ENCODE results near the gene ANKLE2. TPM values are rescaled to one million over a fixed set of nuclear protein-coding genes. Genes with fewer than 3 reads are reported as not detected.

The ANKLE2 gene
- total and polyA plus RNA-seq, 10 of the 15 experiments (the other 5 are each of a cell fraction or from before 2014, with no cell fraction given), result 4.3 to 89.4 (median 53.0) TPM

GRCh38 chr12:132675757-132676432 is 85.7 kb downstream of the ANKLE2 start:
- no peaks in the 10 kb centered on the region for H3K27me3 ChIP-seq (replicated peaks in 1 of 2; ENCODE audit: control insufficient read depth in 2 of 2, insufficient read depth in 2 of 2, low read length in 1 of 2)
- FAIRE-seq (no peak), DNase-seq (ENCODE audit: low read depth, low spot score) (no peak), ATAC-seq (no peak)
- no TSS peak for BruUV-seq (replicated peaks)
- CTCF ChIA-PET, result no interaction called here
- intact Hi-C loops (cut with micrococcal nuclease; ENCODE audit: unreplicated experiment) (no loop called here), in situ Hi-C loops (cut with MboI) (no loop called here)
- TF ChIP-seq HDGF (IDR thresholded peaks at IDR 0.05) (no peak), NFXL1 (IDR thresholded peaks at IDR 0.05; ENCODE audit: borderline replicate concordance) (no peak), RB1 (IDR thresholded peaks at IDR 0.05; ENCODE audit: borderline replicate concordance) (no peak), EGR1 (IDR thresholded peaks at IDR 0.05; ENCODE audit: borderline replicate concordance in 1 of 2, low read depth in 2 of 2, low read length in 2 of 2) (no peak), EED (IDR thresholded peaks at IDR 0.05; ENCODE audit: low read depth) (no peak), GABPA (IDR thresholded peaks at IDR 0.05; ENCODE audit: low read depth) (no peak), ASH2L (IDR thresholded peaks at IDR 0.05; ENCODE audit: borderline replicate concordance, low read depth) (no peak), ZZZ3 (IDR thresholded peaks at IDR 0.05; ENCODE audit: control insufficient read depth, insufficient read length, low read depth) (no peak), EP300 (IDR thresholded peaks at IDR 0.05; ENCODE audit: borderline replicate concordance in 1 of 2, control insufficient read depth in 1 of 2, low read depth in 2 of 2, low read length in 2 of 2) (no peak), ZNF622 (IDR thresholded peaks at IDR 0.05) (no peak), ZSCAN29 (IDR thresholded peaks at IDR 0.05) (no peak), TCF3 (IDR thresholded peaks at IDR 0.05; ENCODE audit: borderline replicate concordance, insufficient read depth, low read depth, low read length) (no peak), RELA (IDR thresholded peaks at IDR 0.05; ENCODE audit: borderline replicate concordance, partially characterized antibody) (no peak)
- 96% methylated on average over 14 of the region's 14 CpGs for WGBS (ENCODE audit: insufficient coverage, insufficient replicate concordance, low lambda C conversion rate, missing lambda C conversion rate)
- no peaks in the 10 kb centered on the region for H4K20me1 ChIP-seq (ENCODE audit: control insufficient read depth, insufficient read depth)
- H3K36me3 ChIP-seq (ENCODE audit: control insufficient read depth in 2 of 2, insufficient read depth in 2 of 2, low read length in 1 of 2), result peaks cover 44 to 50% of the 10 kb centered on the region in 2 experiments
- no peak overlapping the region for H3K4me2 ChIP-seq (ENCODE audit: control insufficient read depth, insufficient read depth)
- POLR2A ChIA-PET, result interaction anchor here (0.5 kb wide), 1 partner anchor 283 kb away, joined by 10 read pairs; no protein-coding TSS in a partner anchor
- H3K9ac ChIP-seq (ENCODE audit: control insufficient read depth, insufficient read depth, low read length), result no peak overlapping the region
- RAD21 ChIA-PET (ENCODE audit: unreplicated experiment), result no interaction called here
- H3K4me3 ChIP-seq, result no peak overlapping the region
- H3K9me3 ChIP-seq (replicated peaks; ENCODE audit: control insufficient read depth, insufficient read depth, low read length), result no peaks in the 10 kb centered on the region
- no peak overlapping the region for H2AFZ ChIP-seq (ENCODE audit: control insufficient read depth, low read depth, low read length)
- H3K79me2 ChIP-seq (ENCODE audit: control insufficient read depth, insufficient read depth, low read length), result peaks cover 2% of the 10 kb centered on the region; the same call in 1 of the 2 replicates
- H3K27ac ChIP-seq (ENCODE audit: control insufficient read depth, insufficient read depth), result no peak overlapping the region
- H3K4me1 ChIP-seq (ENCODE audit: control insufficient read depth, insufficient read depth, low read length), result no peaks in the 10 kb centered on the region
- SMC1A ChIA-PET (ENCODE audit: uncharacterized antibody, unreplicated experiment), result no interaction called here

Small RNA genes lying within 50 kb of the gene (small RNA-seq; reads per million reads assigned to genes)
- 0.12 reads per million for gene RNA5SP379

Other genes starting within 250 kb of the ANKLE2 start
Only the 7 nearest of the 9 such genes appear.
- gene LRCOL1, start 151.2 kb downstream of the ANKLE2 start, total RNA-seq (2014; rRNA removed), result not detected in 2 replicates
- not detected in 2 replicates for gene LRCOL1, start 151.2 kb downstream of the ANKLE2 start, total RNA-seq (2014; rRNA removed; fragmentation: Illumina TruSeq; extraction: Trizol)
- gene LRCOL1, start 151.2 kb downstream of the ANKLE2 start, total RNA-seq (2021), result not detected in 2 replicates
- gene LRCOL1, start 151.2 kb downstream of the ANKLE2 start, polyA plus RNA-seq (2011; rRNA removed), result not detected in 2 replicates
- gene LRCOL1, start 151.2 kb downstream of the ANKLE2 start, polyA plus RNA-seq (2014; fragmentation: Illumina TruSeq; extraction: Trizol), result not detected in 2 replicates
- gene LRCOL1, start 151.2 kb downstream of the ANKLE2 start, polyA plus RNA-seq (2014; fragmentation: Nextera tagmentation; extraction: Ambion mirVana), result not detected
- not detected in 2 replicates for gene LRCOL1, start 151.2 kb downstream of the ANKLE2 start, polyA plus RNA-seq (2014; rRNA removed)
- gene LRCOL1, start 151.2 kb downstream of the ANKLE2 start, polyA plus RNA-seq (2016; fragmentation: Nextera tagmentation; extraction: Ambion mirVana), result not detected
- not detected in 2 replicates for gene P2RX2, start 143.1 kb downstream of the ANKLE2 start, total RNA-seq (2014; rRNA removed)
- gene P2RX2, start 143.1 kb downstream of the ANKLE2 start, total RNA-seq (2014; rRNA removed; fragmentation: Illumina TruSeq; extraction: Trizol), result not detected in 2 replicates
- gene P2RX2, start 143.1 kb downstream of the ANKLE2 start, total RNA-seq (2021), result not detected in 2 replicates
- not detected in 2 replicates for gene P2RX2, start 143.1 kb downstream of the ANKLE2 start, polyA plus RNA-seq (2011; rRNA removed)
- gene P2RX2, start 143.1 kb downstream of the ANKLE2 start, polyA plus RNA-seq (2014; fragmentation: Illumina TruSeq; extraction: Trizol), result not detected in 2 replicates
- not detected for gene P2RX2, start 143.1 kb downstream of the ANKLE2 start, polyA plus RNA-seq (2014; fragmentation: Nextera tagmentation; extraction: Ambion mirVana)
- gene P2RX2, start 143.1 kb downstream of the ANKLE2 start, polyA plus RNA-seq (2014; rRNA removed), result not detected in 2 replicates
- not detected for gene P2RX2, start 143.1 kb downstream of the ANKLE2 start, polyA plus RNA-seq (2016; fragmentation: Nextera tagmentation; extraction: Ambion mirVana)
- 56.1 and 69.6 TPM in 2 replicates for gene POLE, start 74.5 kb downstream of the ANKLE2 start, total RNA-seq (2014; rRNA removed)
- 24.8 and 26.7 TPM in 2 replicates for gene POLE, start 74.5 kb downstream of the ANKLE2 start, total RNA-seq (2014; rRNA removed; fragmentation: Illumina TruSeq; extraction: Trizol)
- gene POLE, start 74.5 kb downstream of the ANKLE2 start, total RNA-seq (2021), result 86.8 and 103 TPM in 2 replicates
- 21.4 and 43.6 TPM in 2 replicates for gene POLE, start 74.5 kb downstream of the ANKLE2 start, polyA plus RNA-seq (2011; rRNA removed)
- 29.8 and 50.0 TPM in 2 replicates for gene POLE, start 74.5 kb downstream of the ANKLE2 start, polyA plus RNA-seq (2014; fragmentation: Illumina TruSeq; extraction: Trizol)
- gene POLE, start 74.5 kb downstream of the ANKLE2 start, polyA plus RNA-seq (2014; fragmentation: Nextera tagmentation; extraction: Ambion mirVana), result 1 to 10 TPM; 2.3 to 3.5 TPM
- 84.2 and 91.5 TPM in 2 replicates for gene POLE, start 74.5 kb downstream of the ANKLE2 start, polyA plus RNA-seq (2014; rRNA removed)
- 10 to 100 TPM; 28.7 to 30.6 TPM for gene POLE, start 74.5 kb downstream of the ANKLE2 start, polyA plus RNA-seq (2016; fragmentation: Nextera tagmentation; extraction: Ambion mirVana)
- gene PXMP2, start 74.2 kb downstream of the ANKLE2 start, total RNA-seq (2014; rRNA removed), result 61.5 and 65.0 TPM in 2 replicates
- 37.6 and 38.1 TPM in 2 replicates for gene PXMP2, start 74.2 kb downstream of the ANKLE2 start, total RNA-seq (2014; rRNA removed; fragmentation: Illumina TruSeq; extraction: Trizol)
- gene PXMP2, start 74.2 kb downstream of the ANKLE2 start, total RNA-seq (2021), result 40.9 and 41.5 TPM in 2 replicates
- gene PXMP2, start 74.2 kb downstream of the ANKLE2 start, polyA plus RNA-seq (2011; rRNA removed), result 31.6 and 36.4 TPM in 2 replicates
- gene PXMP2, start 74.2 kb downstream of the ANKLE2 start, polyA plus RNA-seq (2014; fragmentation: Illumina TruSeq; extraction: Trizol), result 18.4 and 42.6 TPM in 2 replicates
- 10 to 100 TPM in 1 of 2 experiments, 1 to 10 TPM in 1; 4.0 to 10.3 TPM for gene PXMP2, start 74.2 kb downstream of the ANKLE2 start, polyA plus RNA-seq (2014; fragmentation: Nextera tagmentation; extraction: Ambion mirVana)
- 68.5 and 73.6 TPM in 2 replicates for gene PXMP2, start 74.2 kb downstream of the ANKLE2 start, polyA plus RNA-seq (2014; rRNA removed)
- gene PXMP2, start 74.2 kb downstream of the ANKLE2 start, polyA plus RNA-seq (2016; fragmentation: Nextera tagmentation; extraction: Ambion mirVana), result 10 to 100 TPM; 66.7 to 97.8 TPM
- 71.2 and 81.8 TPM in 2 replicates for gene PGAM5, start 51.0 kb downstream of the ANKLE2 start, total RNA-seq (2014; rRNA removed)
- 47.6 and 55.7 TPM in 2 replicates for gene PGAM5, start 51.0 kb downstream of the ANKLE2 start, total RNA-seq (2014; rRNA removed; fragmentation: Illumina TruSeq; extraction: Trizol)
- 79.7 and 90.9 TPM in 2 replicates for gene PGAM5, start 51.0 kb downstream of the ANKLE2 start, total RNA-seq (2021)
- gene PGAM5, start 51.0 kb downstream of the ANKLE2 start, polyA plus RNA-seq (2011; rRNA removed), result 16.2 and 27.7 TPM in 2 replicates
- gene PGAM5, start 51.0 kb downstream of the ANKLE2 start, polyA plus RNA-seq (2014; fragmentation: Illumina TruSeq; extraction: Trizol), result 16.5 and 44.3 TPM in 2 replicates
- 10 to 100 TPM in 1 of 2 experiments, 1 to 10 TPM in 1; 9.6 to 16.4 TPM for gene PGAM5, start 51.0 kb downstream of the ANKLE2 start, polyA plus RNA-seq (2014; fragmentation: Nextera tagmentation; extraction: Ambion mirVana)
- gene PGAM5, start 51.0 kb downstream of the ANKLE2 start, polyA plus RNA-seq (2014; rRNA removed), result 66.9 and 68.4 TPM in 2 replicates
- gene PGAM5, start 51.0 kb downstream of the ANKLE2 start, polyA plus RNA-seq (2016; fragmentation: Nextera tagmentation; extraction: Ambion mirVana), result 10 to 100 TPM in 1 of 2 experiments, 1 to 10 TPM in 1; 8.2 to 46.3 TPM
- gene GOLGA3, start 67.0 kb upstream of the ANKLE2 start, total RNA-seq (2014; rRNA removed), result 30.5 and 33.2 TPM in 2 replicates
- 17.4 and 18.6 TPM in 2 replicates for gene GOLGA3, start 67.0 kb upstream of the ANKLE2 start, total RNA-seq (2014; rRNA removed; fragmentation: Illumina TruSeq; extraction: Trizol)
- 36.3 and 42.7 TPM in 2 replicates for gene GOLGA3, start 67.0 kb upstream of the ANKLE2 start, total RNA-seq (2021)
- gene GOLGA3, start 67.0 kb upstream of the ANKLE2 start, polyA plus RNA-seq (2011; rRNA removed), result 5.7 and 9.7 TPM in 2 replicates
- gene GOLGA3, start 67.0 kb upstream of the ANKLE2 start, polyA plus RNA-seq (2014; fragmentation: Illumina TruSeq; extraction: Trizol), result 4.6 and 8.3 TPM in 2 replicates
- 1 to 10 TPM; 2.0 to 3.7 TPM for gene GOLGA3, start 67.0 kb upstream of the ANKLE2 start, polyA plus RNA-seq (2014; fragmentation: Nextera tagmentation; extraction: Ambion mirVana)
- gene GOLGA3, start 67.0 kb upstream of the ANKLE2 start, polyA plus RNA-seq (2014; rRNA removed), result 16.0 and 21.5 TPM in 2 replicates
- 10 to 100 TPM; 14.4 to 16.8 TPM for gene GOLGA3, start 67.0 kb upstream of the ANKLE2 start, polyA plus RNA-seq (2016; fragmentation: Nextera tagmentation; extraction: Ambion mirVana)
- gene CHFR, start 125.8 kb upstream of the ANKLE2 start, total RNA-seq (2014; rRNA removed), result 33.6 and 42.0 TPM in 2 replicates
- 26.3 and 28.8 TPM in 2 replicates for gene CHFR, start 125.8 kb upstream of the ANKLE2 start, total RNA-seq (2014; rRNA removed; fragmentation: Illumina TruSeq; extraction: Trizol)
- 40.9 and 43.4 TPM in 2 replicates for gene CHFR, start 125.8 kb upstream of the ANKLE2 start, total RNA-seq (2021)
- 49.4 and 50.1 TPM in 2 replicates for gene CHFR, start 125.8 kb upstream of the ANKLE2 start, polyA plus RNA-seq (2011; rRNA removed)
- gene CHFR, start 125.8 kb upstream of the ANKLE2 start, polyA plus RNA-seq (2014; fragmentation: Illumina TruSeq; extraction: Trizol), result 30.8 and 40.0 TPM in 2 replicates
- gene CHFR, start 125.8 kb upstream of the ANKLE2 start, polyA plus RNA-seq (2014; fragmentation: Nextera tagmentation; extraction: Ambion mirVana), result 1 to 10 TPM; 1.1 to 2.1 TPM
- 45.1 and 47.3 TPM in 2 replicates for gene CHFR, start 125.8 kb upstream of the ANKLE2 start, polyA plus RNA-seq (2014; rRNA removed)
- 10 to 100 TPM; 21.1 to 23.7 TPM for gene CHFR, start 125.8 kb upstream of the ANKLE2 start, polyA plus RNA-seq (2016; fragmentation: Nextera tagmentation; extraction: Ambion mirVana)